Uterus (tissue), 4 donors: ENCODE measurements around the gene PLA2G4E. TPM values are rescaled to one million over a fixed set of nuclear protein-coding genes. Genes with fewer than 3 reads are reported as not detected.
A peak's percentile ranks its signal among the peaks of the same experiment; 100 is the strongest.

Source experiments
- DNase-seq, 2 donors: peaks; one replicate each; pipeline ENCODE4 v3.0.0-alpha.2; 2019 to 2020
- H3K27ac ChIP-seq, 2 donors: fragments of 200-600 bp; sonication (generic); 1 replicate in 1 of 2; 2 replicates in 1 of 2; pipeline ENCODE4 v1.5.1; 2016 to 2018
- H3K27me3 ChIP-seq, 2 donors: fragments of 200-600 bp; sonication (generic); one replicate each; pipeline ENCODE4 v1.5.1; 2018 to 2019; ENCODE audit warnings: control low read depth in 1 of 2
- H3K36me3 ChIP-seq, 2 donors: fragments of 200-600 bp; sonication (generic); one replicate each; pipeline ENCODE4 v1.5.1; 2019; ENCODE audit warnings: control low read depth in 1 of 2
- H3K4me1 ChIP-seq, 2 donors: fragments of 200-600 bp; sonication (generic); one replicate each; pipeline ENCODE4 v1.5.1; 2018 to 2019; ENCODE audit warnings: control low read depth in 1 of 2
- H3K4me3 ChIP-seq, 2 donors: fragments of 200-600 bp; sonication (generic); 1 replicate in 1 of 2; 2 replicates in 1 of 2; pipeline ENCODE4 v1.5.1; 2018 to 2019; ENCODE audit warnings: mild to moderate bottlenecking in 1 of 2
- H3K9me3 ChIP-seq, 2 donors: fragments of 200-600 bp; sonication (generic); one replicate each; pipeline ENCODE4 v1.5.1; 2019; ENCODE audit warnings: control low read depth in 1 of 2
- POLR2A ChIP-seq, 2 donors: fragments of 450-650 bp; IDR thresholded peaks; one replicate each; pipeline ENCODE4 v1.6.1; 2016; ENCODE audit warnings: antibody characterized with exemption in 2 of 2, mild to moderate bottlenecking in 1 of 2, moderate library complexity in 1 of 2
- intact Hi-C: fragments of 100-400 bp; cut with DNase I; formaldehyde crosslinking; loops from one replicate; pipeline ENCODE4 v1.15.1; 2023; ENCODE audit warnings: low total_unique reads
- total RNA-seq, 4 donors: library from RNA; depleted of rRNA in 3 of 4; stranded (reverse); fragments of >200 nt in 3 of 4; gene quantifications; one replicate each; pipeline versions ENCODE4 v1.1.0 to v1.2.4, GENCODE V29; 2014 to 2023
- TF ChIP-seq, protein P1 (sequence below), 4 experiments: fragments of 200-600 bp in 2 of 4; fragments of 450-650 bp in 2 of 4; sonication (generic) in 2 of 4; IDR thresholded peaks; one replicate each; pipeline ENCODE4 v1.5.1; 2016 to 2019; ENCODE audit warnings: antibody characterized with exemption in 4 of 4, mild to moderate bottlenecking in 2 of 4, moderate library complexity in 1 of 4
- donor health status: DM: yes; HTN: yes; CAD: no.

The PLA2G4E gene
- total RNA-seq, 4 donors from 2014 or later, result not detected

DNA sequence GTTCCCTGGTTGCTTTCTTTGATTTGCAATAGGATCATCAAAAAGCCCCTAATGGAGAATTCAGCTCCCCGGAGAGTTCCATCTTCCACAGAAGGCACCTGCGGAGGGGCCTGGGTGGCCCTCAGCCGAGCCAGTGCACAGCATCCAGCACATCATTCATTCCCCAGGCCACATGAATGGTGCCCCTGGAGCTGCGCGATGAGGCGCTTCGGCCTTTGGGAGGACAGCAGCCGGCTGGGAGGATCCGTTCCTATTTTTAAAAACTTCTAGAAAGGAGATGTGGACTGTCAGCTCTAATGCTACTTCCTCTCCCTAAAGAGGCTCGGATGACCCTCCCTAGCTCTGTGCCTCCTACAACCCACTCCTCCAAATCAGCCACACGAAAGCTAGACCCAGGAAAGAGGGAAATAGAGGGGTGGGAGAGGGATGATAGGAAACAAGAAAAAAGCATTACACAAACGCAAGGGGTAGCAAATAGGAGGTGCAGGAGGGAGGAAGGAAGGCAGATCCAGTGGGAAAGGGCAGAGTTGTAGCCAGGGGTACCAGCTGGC, 68.8 kb downstream of the PLA2G4E start:
- no peak for DNase-seq
- Histone ChIP-seq H3K4me3 (no peak overlapping the region), H3K4me1 (peaks cover 0 to 7% of the 10 kb centered on the region in 2 donors), H3K27me3 (no peaks in the 10 kb centered on the region), H3K9me3 (no peaks in the 10 kb centered on the region), H3K36me3 (no peaks in the 10 kb centered on the region), H3K27ac (peak overlapping the region in 1 of 2 donors; percentile 67)
- TF ChIP-seq, protein P1, sequence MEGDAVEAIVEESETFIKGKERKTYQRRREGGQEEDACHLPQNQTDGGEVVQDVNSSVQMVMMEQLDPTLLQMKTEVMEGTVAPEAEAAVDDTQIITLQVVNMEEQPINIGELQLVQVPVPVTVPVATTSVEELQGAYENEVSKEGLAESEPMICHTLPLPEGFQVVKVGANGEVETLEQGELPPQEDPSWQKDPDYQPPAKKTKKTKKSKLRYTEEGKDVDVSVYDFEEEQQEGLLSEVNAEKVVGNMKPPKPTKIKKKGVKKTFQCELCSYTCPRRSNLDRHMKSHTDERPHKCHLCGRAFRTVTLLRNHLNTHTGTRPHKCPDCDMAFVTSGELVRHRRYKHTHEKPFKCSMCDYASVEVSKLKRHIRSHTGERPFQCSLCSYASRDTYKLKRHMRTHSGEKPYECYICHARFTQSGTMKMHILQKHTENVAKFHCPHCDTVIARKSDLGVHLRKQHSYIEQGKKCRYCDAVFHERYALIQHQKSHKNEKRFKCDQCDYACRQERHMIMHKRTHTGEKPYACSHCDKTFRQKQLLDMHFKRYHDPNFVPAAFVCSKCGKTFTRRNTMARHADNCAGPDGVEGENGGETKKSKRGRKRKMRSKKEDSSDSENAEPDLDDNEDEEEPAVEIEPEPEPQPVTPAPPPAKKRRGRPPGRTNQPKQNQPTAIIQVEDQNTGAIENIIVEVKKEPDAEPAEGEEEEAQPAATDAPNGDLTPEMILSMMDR (IDR thresholded peaks at IDR 0.05), result no peak
- TF ChIP-seq POLR2A (IDR thresholded peaks at IDR 0.05), result no peak
- intact Hi-C loops, result no loop called here

DNA sequence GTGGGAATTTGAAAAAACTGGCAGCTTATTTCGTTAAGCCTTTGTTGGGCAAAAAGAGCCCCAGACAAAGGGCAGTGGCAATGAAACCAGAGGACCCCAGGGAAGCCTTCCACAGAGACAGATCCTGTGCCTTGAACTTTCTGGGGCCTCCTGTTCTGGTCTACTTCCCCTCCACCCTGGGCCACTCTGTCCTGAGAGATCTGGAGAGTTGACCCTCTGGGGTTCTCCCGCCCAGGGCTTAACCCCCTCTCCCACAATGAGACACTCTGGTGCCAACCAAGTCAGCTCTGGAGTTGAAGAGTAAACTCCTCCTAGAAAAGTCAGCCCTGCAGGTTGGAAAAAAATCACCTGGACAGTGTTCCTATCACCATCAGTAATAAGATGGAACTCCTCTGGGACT, 69.3 kb downstream of the PLA2G4E start:
- intact Hi-C loops, result no loop called here
- H3K4me3 ChIP-seq, result no peak overlapping the region
- H3K4me1 ChIP-seq, result peaks cover 0 to 7% of the 10 kb centered on the region in 2 donors
- no peaks in the 10 kb centered on the region for H3K36me3 ChIP-seq
- no peaks in the 10 kb centered on the region for H3K27me3 ChIP-seq
- no peaks in the 10 kb centered on the region for H3K9me3 ChIP-seq
- no peak for DNase-seq
- H3K27ac ChIP-seq, result peak overlapping the region in 1 of 2 donors; percentile 67
- no peak for TF ChIP-seq POLR2A (IDR thresholded peaks at IDR 0.05)
- TF ChIP-seq, protein P1 (IDR thresholded peaks at IDR 0.05), result no peak

DNA sequence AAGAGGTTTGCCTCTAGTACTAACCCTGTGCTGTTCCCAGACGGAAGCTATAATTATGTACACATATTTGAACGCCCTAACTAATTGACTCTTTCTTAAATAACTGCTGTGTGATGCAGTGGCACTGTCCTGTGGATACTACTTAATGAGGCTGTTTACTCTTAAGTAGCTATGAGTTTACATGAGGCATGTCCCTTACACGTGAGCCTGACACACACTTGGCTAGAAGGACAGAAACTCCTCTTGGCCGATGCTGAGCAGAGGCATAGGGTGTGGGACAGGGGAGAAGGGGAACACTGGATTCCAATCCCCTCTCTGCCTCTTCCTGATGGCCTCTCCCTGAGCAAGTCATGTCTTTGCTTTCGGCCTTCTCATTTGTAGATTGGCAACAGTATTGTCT, 70.4 kb downstream of the PLA2G4E start:
- no peaks in the 10 kb centered on the region for H3K9me3 ChIP-seq
- DNase-seq, result no peak
- H3K27me3 ChIP-seq, result no peaks in the 10 kb centered on the region
- no peak overlapping the region for H3K4me3 ChIP-seq
- H3K27ac ChIP-seq, result peak overlapping the region in 1 of 2 donors; percentile 67
- H3K4me1 ChIP-seq, result no peaks in the 10 kb centered on the region
- no peaks in the 10 kb centered on the region for H3K36me3 ChIP-seq
- intact Hi-C loops, result no loop called here
- TF ChIP-seq POLR2A (IDR thresholded peaks at IDR 0.05), result peak in 1 of 2 donors; percentile 21
- TF ChIP-seq, protein P1 (IDR thresholded peaks at IDR 0.05), result no peak

DNA sequence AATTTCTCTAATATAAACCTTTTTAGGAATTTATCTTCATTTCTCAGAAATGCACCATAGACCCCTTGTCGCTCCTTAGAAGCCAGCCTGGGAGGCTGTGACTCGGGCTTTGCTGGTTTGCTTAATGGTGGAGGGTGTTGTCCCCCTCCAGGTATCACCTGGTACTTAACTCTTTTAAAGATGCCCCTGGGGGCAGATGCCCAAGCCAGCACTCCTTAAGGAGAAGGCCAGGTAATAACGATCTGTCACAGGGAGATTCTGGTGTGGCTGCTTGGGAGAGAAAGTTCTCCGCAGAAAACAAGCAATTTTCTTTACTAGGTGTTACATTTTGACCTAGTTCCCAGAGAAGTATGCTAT, 70.7 kb downstream of the PLA2G4E start:
- no peak overlapping the region for H3K4me3 ChIP-seq
- peak overlapping the region in 1 of 2 donors; percentile 67 for H3K27ac ChIP-seq
- intact Hi-C loops, result no loop called here
- no peaks in the 10 kb centered on the region for H3K9me3 ChIP-seq
- TF ChIP-seq, protein P1 (IDR thresholded peaks at IDR 0.05), result no peak
- no peak for TF ChIP-seq POLR2A (IDR thresholded peaks at IDR 0.05)
- no peaks in the 10 kb centered on the region for H3K4me1 ChIP-seq
- DNase-seq, result no peak
- no peaks in the 10 kb centered on the region for H3K27me3 ChIP-seq
- H3K36me3 ChIP-seq, result no peaks in the 10 kb centered on the region

DNA sequence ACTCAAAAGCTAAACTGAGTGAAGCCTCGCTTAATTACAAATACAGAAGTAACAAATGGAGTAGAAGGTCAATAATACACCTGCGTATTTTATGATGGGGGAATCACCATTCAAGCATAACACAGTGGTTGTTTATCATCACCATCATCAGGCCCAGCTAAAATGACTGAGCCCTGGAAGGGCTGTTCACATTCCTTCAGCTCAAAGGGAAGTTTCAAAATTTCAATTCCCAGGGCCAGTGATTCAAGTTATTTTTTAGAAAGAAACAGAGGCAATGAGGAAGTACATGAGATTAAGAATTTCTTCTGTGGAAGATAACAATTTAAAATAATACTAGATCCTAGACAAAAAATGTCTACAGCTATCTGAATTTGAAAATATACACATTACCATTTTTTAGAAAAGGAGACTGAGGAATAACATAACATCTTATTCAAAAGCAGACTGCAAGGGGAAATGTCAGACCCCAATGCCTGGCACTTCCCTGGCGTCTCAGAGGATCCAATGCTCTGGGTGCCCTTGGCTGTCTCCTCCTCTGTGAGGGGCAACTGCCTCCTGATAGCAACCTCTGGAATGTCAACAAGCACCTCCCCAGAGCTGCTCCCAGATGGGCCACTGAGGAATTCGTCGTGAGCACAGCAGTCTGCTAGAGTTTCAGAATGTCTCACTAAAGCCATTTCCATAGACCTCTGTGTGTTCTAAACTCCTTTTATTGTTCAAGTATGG, 71.3 kb downstream of the PLA2G4E start:
- no peak for TF ChIP-seq POLR2A (IDR thresholded peaks at IDR 0.05)
- TF ChIP-seq, protein P1 (IDR thresholded peaks at IDR 0.05), result no peak
- Histone ChIP-seq H3K27me3 (no peaks in the 10 kb centered on the region), H3K4me3 (no peak overlapping the region), H3K27ac (peak overlapping the region; percentile 16 to 67), H3K36me3 (no peaks in the 10 kb centered on the region), H3K9me3 (no peaks in the 10 kb centered on the region), H3K4me1 (peaks cover 0 to 3% of the 10 kb centered on the region in 2 donors)
- no peak for DNase-seq
- intact Hi-C loops, result no loop called here
